Measurements from ENCODE around the gene ZNF33A. TPM values are rescaled to one million over a fixed set of nuclear protein-coding genes. Genes with fewer than 3 reads are reported as not detected.
"Not testable (repeated sequence)": the region's sequence is repeated elsewhere in the genome, so short reads cannot be mapped to it uniquely, and the experiment has no call there.

Gene ZNF33A
- total RNA-seq, 5 donors from 2014 or later (not counting 1 experiment from before 2014, with no cell fraction given) = 39.5 to 59.6 (median 55.0) TPM

DNA sequence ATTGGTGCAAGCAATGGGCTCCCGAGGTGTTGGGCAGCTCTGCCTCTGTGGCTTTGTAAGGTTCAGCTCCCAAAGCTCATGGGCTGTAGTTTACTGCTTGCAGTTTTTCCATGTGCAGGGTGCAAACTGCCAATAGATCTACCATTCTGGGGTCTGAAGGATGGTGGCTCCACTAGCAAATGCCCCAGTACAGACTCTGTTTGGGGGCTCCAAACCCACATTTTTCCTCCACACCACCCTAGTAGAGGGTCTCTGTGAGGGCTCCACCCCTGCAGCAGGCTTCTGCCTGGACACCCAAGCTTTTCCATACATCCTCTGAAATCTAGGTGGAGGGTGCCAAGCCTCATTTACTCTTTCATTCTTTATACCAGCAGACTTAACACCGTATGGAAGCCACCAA, 66.2 kb downstream of the ZNF33A start:
- 20% methylated on average over 1 of the region's 2 CpGs for WGBS (ENCODE audit: insufficient coverage)
- H3K4me3 Mint-ChIP-seq = no peak overlapping the region
- H3K4me1 Mint-ChIP-seq = no peaks in the 10 kb centered on the region
- Histone ChIP-seq H3K4me1 (ENCODE audit: control insufficient read depth in 1 of 2, extremely low read depth in 1 of 2, insufficient read depth in 2 of 2, low read length in 2 of 2) (no peaks in the 10 kb centered on the region), H3K9me3 (no peaks in the 10 kb centered on the region), H3K27me3 (replicated peaks in 1 of 2; ENCODE audit: control insufficient read depth in 2 of 2, extremely low read depth in 1 of 2, insufficient read depth in 2 of 2, low read length in 1 of 2) (peaks cover 0 to 8% of the 10 kb centered on the region in 2 experiments), H3K27ac (ENCODE audit: low read length) (no peak overlapping the region), H3K36me3 (ENCODE audit: control insufficient read depth in 2 of 2, extremely low read depth in 1 of 2, insufficient read depth in 1 of 2, low read length in 1 of 2) (no peaks in the 10 kb centered on the region), H3K4me3 (ENCODE audit: control insufficient read depth in 1 of 2, extremely low read depth in 1 of 2, low read length in 1 of 2) (no peak overlapping the region)
- DNase-seq (no peak), ATAC-seq (replicated peaks in 1 of 4) (no peak)
- H3K27ac Mint-ChIP-seq = no peak overlapping the region
- ChIA-PET POLR2A (no interaction called here), CTCF (no interaction called here)
- peaks cover 3 to 10% of the 10 kb centered on the region in 2 donors for H3K27me3 Mint-ChIP-seq
- peaks cover 8 to 31% (median 12%) of the 10 kb centered on the region in 3 donors for H3K9me3 Mint-ChIP-seq
- H3K36me3 Mint-ChIP-seq = no peaks in the 10 kb centered on the region

DNA sequence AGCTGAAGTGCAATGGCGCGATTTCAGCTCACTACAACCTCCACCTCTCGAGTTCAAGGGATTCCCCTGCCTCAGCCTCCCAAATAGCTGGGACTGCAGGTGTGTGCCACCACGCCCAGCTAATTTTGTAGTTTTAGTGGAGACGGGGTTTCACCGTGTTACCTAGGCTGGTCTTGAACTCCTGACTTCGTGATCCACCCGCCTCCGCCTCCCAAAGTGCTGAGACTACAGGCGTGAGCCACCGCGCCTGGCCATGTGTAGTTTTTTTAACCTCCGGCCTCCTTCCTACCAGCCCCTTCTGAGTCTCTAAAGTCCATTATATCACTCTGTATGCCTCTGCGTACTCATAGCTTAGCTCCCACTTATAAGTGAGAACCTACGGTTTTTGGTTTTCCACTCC, 82.8 kb downstream of the ZNF33A start:
- not testable (repeated sequence) for H3K9me3 ChIP-seq
- WGBS (ENCODE audit: insufficient coverage) = 95% methylated on average over 11 of the region's 15 CpGs

DNA sequence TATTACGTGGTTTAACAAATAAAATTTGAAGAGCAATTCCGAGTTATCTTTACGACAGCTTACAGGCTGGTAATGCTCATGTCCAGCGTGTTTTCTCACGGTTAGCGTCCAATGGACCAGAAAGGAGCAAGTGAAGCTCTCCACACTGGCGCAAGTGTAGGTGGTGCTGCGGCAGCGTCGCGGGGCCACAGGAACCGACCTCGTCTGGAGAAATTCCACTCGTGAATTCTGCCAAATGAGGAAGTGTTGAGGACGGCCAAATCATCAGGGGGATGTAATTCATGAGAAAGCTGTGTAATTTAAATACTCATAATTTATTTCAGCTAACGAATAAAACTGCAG, 83.3 kb downstream of the ZNF33A start:
- Histone ChIP-seq H3K4me1 (ENCODE audit: control insufficient read depth in 1 of 2, extremely low read depth in 1 of 2, insufficient read depth in 2 of 2, low read length in 2 of 2) (peaks cover 4 to 24% of the 10 kb centered on the region in 2 experiments), H3K4me3 (ENCODE audit: control insufficient read depth in 1 of 2, extremely low read depth in 1 of 2, low read length in 1 of 2) (peak overlapping the region; percentile 85 to 88), H3K27me3 (replicated peaks in 1 of 2; ENCODE audit: control insufficient read depth in 2 of 2, extremely low read depth in 1 of 2, insufficient read depth in 2 of 2, low read length in 1 of 2) (no peaks in the 10 kb centered on the region), H3K27ac (ENCODE audit: low read length) (peak overlapping the region; percentile 41), H3K36me3 (ENCODE audit: control insufficient read depth in 2 of 2, extremely low read depth in 1 of 2, insufficient read depth in 1 of 2, low read length in 1 of 2) (peaks cover 4 to 17% of the 10 kb centered on the region in 2 donors), H3K9me3 (no peaks in the 10 kb centered on the region)
- Mint-ChIP-seq H3K27me3 (no peaks in the 10 kb centered on the region), H3K9me3 (peaks cover 0 to 6% (median 5%) of the 10 kb centered on the region in 3 donors), H3K36me3 (peaks cover 34% of the 10 kb centered on the region), H3K4me1 (peaks cover 34 to 38% (median 35%) of the 10 kb centered on the region in 3 donors), H3K4me3 (peak overlapping the region; percentile 83 to 92 (median 90)), H3K27ac (peak overlapping the region; percentile 84 to 94)
- WGBS (ENCODE audit: insufficient coverage) = 25% methylated on average over 11 of the region's 16 CpGs
- ChIA-PET POLR2A (interaction anchor here (0.6 to 3.0 kb wide), 2 partner anchors 83 to 117 kb away, joined by 3 to 9 read pairs; partner anchors contain the start of gene ZNF33A (in 1 of the 2)), CTCF (interaction anchor here in 1 of 2 donors (2.2 kb wide), 1 partner anchor 117 kb away, joined by 10 read pairs; the partner anchor contains the start of gene ZNF25)
- DNase-seq (peak in 1 of 35 experiments; percentile 1), ATAC-seq (replicated peaks in 1 of 4) (peak; percentile 2 to 10 (median 6))

More for the DNA sequence above, 82.8 kb downstream of the ZNF33A start:
- Mint-ChIP-seq H3K36me3 (peaks cover 30% of the 10 kb centered on the region), H3K4me1 (peaks cover 33 to 35% (median 34%) of the 10 kb centered on the region in 3 donors), H3K4me3 (peak overlapping the region; percentile 83 to 92 (median 90)), H3K27ac (peak overlapping the region in 1 of 2 donors; percentile 94)
- H3K9me3 Mint-ChIP-seq; H3K27me3 Mint-ChIP-seq; ATAC-seq (replicated peaks in 1 of 4); H3K27ac ChIP-seq (ENCODE audit: low read length); H3K27me3 ChIP-seq (replicated peaks in 1 of 2; ENCODE audit: control insufficient read depth in 2 of 2, extremely low read depth in 1 of 2, insufficient read depth in 2 of 2, low read length in 1 of 2): not testable (repeated sequence)
- DNase-seq = peak in 1 of 35 experiments; percentile 1
- Histone ChIP-seq H3K36me3 (ENCODE audit: control insufficient read depth in 2 of 2, extremely low read depth in 1 of 2, insufficient read depth in 1 of 2, low read length in 1 of 2) (peaks cover 4 to 17% of the 10 kb centered on the region in 2 donors), H3K4me1 (ENCODE audit: control insufficient read depth in 1 of 2, extremely low read depth in 1 of 2, insufficient read depth in 2 of 2, low read length in 2 of 2) (peaks cover 4 to 24% of the 10 kb centered on the region in 2 experiments), H3K4me3 (ENCODE audit: control insufficient read depth in 1 of 2, extremely low read depth in 1 of 2, low read length in 1 of 2) (peak overlapping the region in 1 of 2 donors; percentile 88)
- ChIA-PET POLR2A (interaction anchor here (0.6 to 3.0 kb wide), 2 partner anchors 83 to 116 kb away, joined by 3 to 9 read pairs; partner anchors contain the start of gene ZNF33A (in 1 of the 2)), CTCF (interaction anchor here in 1 of 2 donors (2.2 kb wide), 1 partner anchor 116 kb away, joined by 10 read pairs; the partner anchor contains the start of gene ZNF25)

DNA sequence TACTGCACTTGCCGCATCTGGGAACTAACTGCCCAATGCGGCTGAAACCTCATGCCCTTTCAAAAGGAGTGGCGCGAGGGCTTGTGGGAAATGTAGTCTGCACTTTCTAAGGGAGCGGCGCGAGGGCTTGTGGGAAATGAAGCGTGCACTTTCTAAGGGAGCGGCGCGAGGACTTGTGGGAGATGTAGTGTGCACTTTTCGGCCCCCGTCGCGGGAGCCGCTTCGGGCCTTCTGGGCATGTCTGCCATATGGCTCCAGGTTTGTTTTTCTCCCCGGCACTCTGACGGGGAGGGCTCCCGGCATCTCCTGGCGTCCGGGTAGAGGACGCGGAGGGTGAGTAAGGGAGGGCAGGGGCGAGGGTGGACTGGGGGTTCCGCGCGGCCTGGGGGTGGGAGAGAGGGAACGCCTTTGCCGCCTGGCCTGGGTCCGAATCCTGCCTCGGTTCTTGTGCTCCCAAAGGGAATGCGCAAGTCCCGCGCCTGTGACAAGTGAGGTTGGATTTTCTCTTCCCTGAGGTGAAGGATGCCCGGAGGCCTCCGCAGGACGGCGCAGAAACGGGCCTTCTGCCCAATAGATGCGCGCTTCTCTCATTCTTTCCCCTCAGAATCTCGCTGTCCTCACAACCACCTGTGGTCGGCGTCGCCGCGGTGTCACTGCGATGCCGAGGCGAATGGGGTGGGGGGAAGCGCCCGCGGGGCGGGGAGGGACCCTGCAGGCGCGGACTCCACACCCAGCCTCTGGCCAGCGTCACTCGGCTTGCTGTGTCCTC, 83.9 kb downstream of the ZNF33A start, which contains the start of gene ZNF37A:
Gene ZNF37A, plus strand, starts transcription at position 180 of the 769 bp plus-strand sequence. CDS start 2,281 bp downstream, outside the sequence.
- peak within 1 kb of the TSS; percentile 84 to 94 for H3K27ac Mint-ChIP-seq
- DNase-seq (peak; percentile 77 to 96 (median 86)), ATAC-seq (replicated peaks in 1 of 4) (peak; percentile 97 to 98 (median 98))
- H3K4me1 Mint-ChIP-seq = peaks cover 34 to 39% (median 35%) of the 10 kb centered on the region in 3 donors
- peaks cover 40% of the 10 kb centered on the region for H3K36me3 Mint-ChIP-seq
- CTCF ChIA-PET = interaction anchor here (1.2 to 2.2 kb wide), 2 partner anchors 117 to 118 kb away, joined by 3 to 10 read pairs; partner anchors contain the start of gene ZNF25 (in 2 of the 2)
- Histone ChIP-seq H3K27me3 (replicated peaks in 1 of 2; ENCODE audit: control insufficient read depth in 2 of 2, extremely low read depth in 1 of 2, insufficient read depth in 2 of 2, low read length in 1 of 2) (no peaks in the 10 kb centered on the region), H3K36me3 (ENCODE audit: control insufficient read depth in 2 of 2, extremely low read depth in 1 of 2, insufficient read depth in 1 of 2, low read length in 1 of 2) (peaks cover 4 to 17% of the 10 kb centered on the region in 2 donors), H3K4me1 (ENCODE audit: control insufficient read depth in 1 of 2, extremely low read depth in 1 of 2, insufficient read depth in 2 of 2, low read length in 2 of 2) (peaks cover 4 to 24% of the 10 kb centered on the region in 2 experiments), H3K9me3 (no peaks in the 10 kb centered on the region), H3K4me3 (ENCODE audit: control insufficient read depth in 1 of 2, extremely low read depth in 1 of 2, low read length in 1 of 2) (peak within 1 kb of the TSS; percentile 85 to 88), H3K27ac (ENCODE audit: low read length) (peak within 1 kb of the TSS; percentile 87)
- peak within 1 kb of the TSS; percentile 83 to 92 (median 90) for H3K4me3 Mint-ChIP-seq
- WGBS (ENCODE audit: insufficient coverage) = under 1% methylated on average over 49 of the region's 59 CpGs
- no peaks in the 10 kb centered on the region for H3K27me3 Mint-ChIP-seq
- peaks cover 4 to 9% (median 8%) of the 10 kb centered on the region in 3 donors for H3K9me3 Mint-ChIP-seq
- POLR2A ChIA-PET = interaction anchor here in 1 of 2 donors (3.0 kb wide), 1 partner anchor 84 kb away, joined by 9 read pairs; the partner anchor contains the start of gene ZNF33A

DNA sequence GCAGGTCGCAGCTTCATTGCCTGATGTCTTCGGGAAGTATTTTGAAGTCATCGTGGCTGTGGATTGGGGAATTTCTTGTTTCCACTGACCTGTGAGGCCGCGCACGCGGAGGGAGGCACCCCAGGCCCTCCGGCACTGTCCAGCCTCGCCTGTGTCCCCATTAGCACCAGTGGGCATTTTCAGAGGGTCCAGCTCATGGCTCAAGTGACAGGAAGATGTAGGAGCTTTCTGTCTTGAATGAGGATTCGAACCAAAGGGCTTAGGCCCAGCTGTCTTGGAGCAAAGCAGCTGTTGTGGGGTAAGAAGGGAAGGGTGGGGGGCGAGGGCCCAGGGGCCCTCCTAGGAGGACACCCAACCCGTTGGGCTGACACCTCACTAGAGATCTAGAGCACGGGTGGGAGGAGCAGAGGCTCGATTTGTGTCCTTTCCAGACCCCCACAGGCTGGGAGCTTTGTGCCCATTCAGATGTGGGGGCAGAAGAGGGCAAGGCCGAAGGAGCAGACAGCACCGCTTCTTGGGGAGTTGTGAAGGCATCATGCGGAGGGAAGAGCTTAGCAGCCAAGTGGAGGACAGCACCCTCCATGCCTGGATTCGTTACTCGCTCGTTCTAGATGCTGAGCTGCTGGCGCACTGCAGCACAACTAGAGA, 84.6 kb downstream of the ZNF33A start:
- 59% methylated on average over 19 of the region's 21 CpGs for WGBS (ENCODE audit: insufficient coverage)
- DNase-seq = no peak
- H3K9me3 Mint-ChIP-seq = peaks cover 5 to 16% (median 12%) of the 10 kb centered on the region in 3 donors

More for the DNA sequence above, 84.6 kb downstream of the ZNF33A start:
- Histone ChIP-seq H3K27me3 (replicated peaks in 1 of 2; ENCODE audit: control insufficient read depth in 2 of 2, extremely low read depth in 1 of 2, insufficient read depth in 2 of 2, low read length in 1 of 2) (no peaks in the 10 kb centered on the region), H3K4me1 (ENCODE audit: control insufficient read depth in 1 of 2, extremely low read depth in 1 of 2, insufficient read depth in 2 of 2, low read length in 2 of 2) (peaks cover 4 to 24% of the 10 kb centered on the region in 2 experiments), H3K4me3 (ENCODE audit: control insufficient read depth in 1 of 2, extremely low read depth in 1 of 2, low read length in 1 of 2) (peak overlapping the region; percentile 85 to 88), H3K27ac (ENCODE audit: low read length) (peak overlapping the region; percentile 87), H3K36me3 (ENCODE audit: control insufficient read depth in 2 of 2, extremely low read depth in 1 of 2, insufficient read depth in 1 of 2, low read length in 1 of 2) (peaks cover 4 to 17% of the 10 kb centered on the region in 2 donors), H3K9me3 (no peaks in the 10 kb centered on the region)
- CTCF ChIA-PET = interaction anchor here (1.1 to 1.2 kb wide), 2 partner anchors 118 to 120 kb away, joined by 3 to 4 read pairs; partner anchors contain the start of gene ZNF25 (in 1 of the 2)
- peak overlapping the region; percentile 84 to 94 for H3K27ac Mint-ChIP-seq
- POLR2A ChIA-PET = interaction anchor here in 1 of 2 donors (3.0 kb wide), 1 partner anchor 85 kb away, joined by 9 read pairs; the partner anchor contains the start of gene ZNF33A
- ATAC-seq (replicated peaks in 1 of 4) = no peak
- H3K4me1 Mint-ChIP-seq = peaks cover 34 to 39% (median 35%) of the 10 kb centered on the region in 3 donors
- H3K27me3 Mint-ChIP-seq = no peaks in the 10 kb centered on the region
- peak overlapping the region; percentile 83 to 92 (median 90) for H3K4me3 Mint-ChIP-seq
- peaks cover 47% of the 10 kb centered on the region for H3K36me3 Mint-ChIP-seq
